Common myeloid progenitor, CD34-positive (primary cell): ENCODE data around the gene ST8SIA4.
A peak's percentile ranks its signal among the peaks of the same experiment; 100 is the strongest.

ENCODE experiments used
- CTCF ChIA-PET: fragments of 350-600 bp; sonication (Branson Sonifier 250); formaldehyde crosslinking; loops from one replicate; lab custom pipeline; 2021; ENCODE audit warnings: antibody characterized with exemption; lab: Charles Lee
- POLR2A ChIA-PET: fragments of 350-600 bp; sonication (Branson Sonifier 250); formaldehyde crosslinking; loops from one replicate; lab custom pipeline; 2021; ENCODE audit warnings: antibody characterized with exemption; lab: Charles Lee
- DNase-seq, 3 donors: peaks; one replicate each; pipeline versions ENCODE4 v3.0.0 to v3.0.0-alpha.2; 2013
- H3K27ac ChIP-seq, 2 experiments: 1 replicate in 1 of 2; 2 replicates in 1 of 2; pipeline ENCODE4 v1.7.0; 2013; ENCODE audit warnings: inconsistent platforms in 2 of 2, low read length in 2 of 2, mild to moderate bottlenecking in 2 of 2, low read depth in 1 of 2, moderate library complexity in 1 of 2; ENCODE audit not compliant: severe bottlenecking in 2 of 2, insufficient read depth in 1 of 2, poor library complexity in 1 of 2
- H3K27me3 ChIP-seq, 5 experiments: replicated peaks in 2 of 5; 1 replicate in 3 of 5; 2 replicates in 2 of 5; pipeline versions ENCODE4 v1.6.1 to v1.7.0; 2013; ENCODE audit warnings: low read length in 4 of 5, mild to moderate bottlenecking in 2 of 5, moderate library complexity in 2 of 5, inconsistent platforms in 1 of 5; ENCODE audit not compliant: insufficient read depth in 5 of 5, control insufficient read depth in 4 of 5
- H3K36me3 ChIP-seq, 4 experiments: 1 replicate in 2 of 4; 2 replicates in 2 of 4; pipeline versions ENCODE4 v1.6.1 to v1.7.0; 2013; ENCODE audit warnings: low read length in 3 of 4, control low read depth in 1 of 4, mild to moderate bottlenecking in 1 of 4; ENCODE audit not compliant: control insufficient read depth in 4 of 4, insufficient read depth in 4 of 4
- H3K4me1 ChIP-seq, 4 experiments: 1 replicate in 3 of 4; 2 replicates in 1 of 4; pipeline versions ENCODE4 v1.6.1 to v1.7.1; 2013; ENCODE audit warnings: low read length in 3 of 4, mild to moderate bottlenecking in 3 of 4, control low read depth in 1 of 4, inconsistent platforms in 1 of 4, moderate library complexity in 1 of 4; ENCODE audit not compliant: control insufficient read depth in 4 of 4, insufficient read depth in 4 of 4; ENCODE audit errors: control extremely low read depth in 1 of 4
- H3K4me3 ChIP-seq, 7 experiments: 1 replicate in 4 of 7; 2 replicates in 3 of 7; pipeline versions ENCODE4 v1.5.1 to v1.7.0; 2013; ENCODE audit warnings: mild to moderate bottlenecking in 7 of 7, low read length in 6 of 7, moderate library complexity in 6 of 7, inconsistent platforms in 2 of 7, low read depth in 2 of 7, control low read depth in 1 of 7; ENCODE audit not compliant: insufficient read depth in 4 of 7, control insufficient read depth in 1 of 7; ENCODE audit errors: extremely low read depth in 1 of 7
- H3K9me3 ChIP-seq, 5 experiments: 1 replicate in 4 of 5; 2 replicates in 1 of 5; pipeline versions ENCODE4 v1.6.1 to v1.7.1; 2013; ENCODE audit warnings: low read length in 4 of 5, mild to moderate bottlenecking in 2 of 5, inconsistent platforms in 1 of 5, low read depth in 1 of 5, moderate library complexity in 1 of 5; ENCODE audit not compliant: control insufficient read depth in 4 of 5, insufficient read depth in 2 of 5; ENCODE audit errors: control extremely low read depth in 1 of 5
- WGBS: methylation state at CpG from one replicate; pipeline ENCODE4 v1.1.5; 2013; ENCODE audit not compliant: insufficient coverage; 5-methylcytosine and 5-hydroxymethylcytosine counted together

Gene ST8SIA4

GRCh38 chr5:100846772-100847171 is 56.3 kb downstream of the ST8SIA4 start:
- peak overlapping the region in 1 of 2 experiments; percentile 13 for H3K27ac ChIP-seq
- H3K36me3 ChIP-seq = peaks cover 0 to 6% (median 0%) of the 10 kb centered on the region in 4 experiments
- H3K4me3 ChIP-seq = peak overlapping the region in 3 of 7 experiments; percentile 16 to 34 (median 32)
- POLR2A ChIA-PET = no interaction called here
- peak in 1 of 3 donors; percentile 22 for DNase-seq
- no peaks in the 10 kb centered on the region for H3K9me3 ChIP-seq
- CTCF ChIA-PET = no interaction called here
- peaks cover 5 to 26% (median 11%) of the 10 kb centered on the region in 4 experiments for H3K4me1 ChIP-seq
- WGBS = no CpG with 5 or more reads among the region's 4 CpGs
- H3K27me3 ChIP-seq = no peaks in the 10 kb centered on the region

- no CpG with 5 or more reads among the region's 2 CpGs for WGBS
- Histone ChIP-seq H3K4me1 (peaks cover 19 to 45% (median 29%) of the 10 kb centered on the region in 4 experiments), H3K27me3 (no peaks in the 10 kb centered on the region), H3K36me3 (peaks cover 0 to 6% (median 2%) of the 10 kb centered on the region in 4 experiments), H3K4me3 (no peak overlapping the region), H3K9me3 (no peaks in the 10 kb centered on the region), H3K27ac (peak overlapping the region in 1 of 2 experiments; percentile 54)
- ChIA-PET CTCF (interaction anchor here (0.9 to 2.0 kb wide), 5 partner anchors 11 to 61 kb away, joined by 3 to 9 read pairs (median 6); partner anchors contain the start of gene ST8SIA4), POLR2A (interaction anchor here (0.6 to 1.4 kb wide), 2 partner anchors 59 to 155 kb away, joined by 4 read pairs; no protein-coding TSS in a partner anchor)
- no peak for DNase-seq
Measured at GRCh38 chr5:100842080-100842479, 61.0 kb downstream of the ST8SIA4 start.

- H3K27me3 ChIP-seq = no peaks in the 10 kb centered on the region
- H3K4me3 ChIP-seq = peak overlapping the region in 3 of 7 experiments; percentile 9 to 35 (median 31)
- peak overlapping the region; percentile 34 to 54 for H3K27ac ChIP-seq
- peak in 2 of 3 donors; percentile 26 to 41 for DNase-seq
- no CpG with 5 or more reads among the region's 4 CpGs for WGBS
- peaks cover 16 to 40% (median 24%) of the 10 kb centered on the region in 4 experiments for H3K4me1 ChIP-seq
- ChIA-PET POLR2A (interaction anchor here (0.6 to 1.4 kb wide), 3 partner anchors 60 to 154 kb away, joined by 3 to 4 read pairs (median 4); partner anchors contain the start of gene ST8SIA4), CTCF (interaction anchor here (0.9 to 2.0 kb wide), 6 partner anchors 12 to 61 kb away, joined by 3 to 9 read pairs (median 6); partner anchors contain the start of gene ST8SIA4)
- H3K9me3 ChIP-seq = no peaks in the 10 kb centered on the region
- peaks cover 0 to 6% (median 2%) of the 10 kb centered on the region in 4 experiments for H3K36me3 ChIP-seq
Measured at GRCh38 chr5:100841358-100842076, 61.6 kb downstream of the ST8SIA4 start.

- peaks cover 0 to 6% (median 2%) of the 10 kb centered on the region in 4 experiments for H3K36me3 ChIP-seq
- H3K27me3 ChIP-seq = no peaks in the 10 kb centered on the region
- H3K9me3 ChIP-seq = no peaks in the 10 kb centered on the region
- DNase-seq = peak; percentile 31 to 87 (median 79)
- WGBS = no CpG with 5 or more reads among the region's 1 CpG
- POLR2A ChIA-PET = interaction anchor here (0.6 to 0.8 kb wide), 2 partner anchors 48 to 63 kb away, joined by 3 read pairs; partner anchors contain the start of gene ST8SIA4
- peak overlapping the region in 2 of 7 experiments; percentile 6 to 9 for H3K4me3 ChIP-seq
- peaks cover 16 to 33% (median 22%) of the 10 kb centered on the region in 4 experiments for H3K4me1 ChIP-seq
- peak overlapping the region; percentile 34 to 54 for H3K27ac ChIP-seq
- CTCF ChIA-PET = interaction anchor here (1.4 to 1.8 kb wide), 2 partner anchors 23 to 62 kb away, joined by 3 to 8 read pairs; partner anchors contain the start of gene ST8SIA4
Measured at GRCh38 chr5:100840789-100841188, 62.3 kb downstream of the ST8SIA4 start.

- H3K9me3 ChIP-seq = no peaks in the 10 kb centered on the region
- CTCF ChIA-PET = interaction anchor here (1.3 to 1.8 kb wide), 3 partner anchors 22 to 62 kb away, joined by 3 to 8 read pairs (median 5); partner anchors contain the start of gene ST8SIA4
- DNase-seq = peak in 2 of 3 donors; percentile 79 to 80
- peak overlapping the region in 1 of 7 experiments; percentile 15 for H3K4me3 ChIP-seq
- peaks cover 0 to 6% (median 2%) of the 10 kb centered on the region in 4 experiments for H3K36me3 ChIP-seq
- H3K27ac ChIP-seq = no peak overlapping the region
- H3K4me1 ChIP-seq = peaks cover 16 to 33% (median 22%) of the 10 kb centered on the region in 4 experiments
- POLR2A ChIA-PET = interaction anchor here (0.6 to 0.8 kb wide), 3 partner anchors 12 to 63 kb away, joined by 3 read pairs; partner anchors contain the start of gene ST8SIA4
- no peaks in the 10 kb centered on the region for H3K27me3 ChIP-seq
- WGBS = 90% methylated on average over 2 of the region's 2 CpGs
Measured at GRCh38 chr5:100840370-100840769, 62.7 kb downstream of the ST8SIA4 start.

GRCh38 chr5:100838048-100838473 is 65.0 kb downstream of the ST8SIA4 start:
- POLR2A ChIA-PET = interaction anchor here (0.7 kb wide), 1 partner anchor 20 kb away, joined by 3 read pairs; no protein-coding TSS in a partner anchor
- H3K9me3 ChIP-seq = no peaks in the 10 kb centered on the region
- no peaks in the 10 kb centered on the region for H3K27me3 ChIP-seq
- CTCF ChIA-PET = interaction anchor here (0.8 kb wide), 1 partner anchor 19 kb away, joined by 3 read pairs; no protein-coding TSS in a partner anchor
- peaks cover 16 to 33% (median 22%) of the 10 kb centered on the region in 4 experiments for H3K4me1 ChIP-seq
- H3K27ac ChIP-seq = no peak overlapping the region
- H3K36me3 ChIP-seq = peaks cover 0 to 4% (median 2%) of the 10 kb centered on the region in 4 experiments
- 100% methylated on average over 1 of the region's 2 CpGs for WGBS
- peak in 2 of 3 donors; percentile 22 to 43 for DNase-seq
- H3K4me3 ChIP-seq = no peak overlapping the region
